GM23338 (cell line): ENCODE measurements around the gene GAN. TPM values are rescaled to one million over a fixed set of nuclear protein-coding genes. Genes with fewer than 3 reads are reported as not detected.

ENCODE experiments used
- ATAC-seq: fragments of 200-7000 bp; cut with Tn5 transposase; 3 replicates; pipeline ENCODE4 v1.9.1; 2020
- DNase-seq: peaks from one replicate; pipeline ENCODE4 v3.0.0-alpha.2; 2015; ENCODE audit warnings: low spot score
- H2AFZ ChIP-seq: fragments of 200-600 bp; sonication (generic); 2 replicates; pipeline ENCODE4 v1.8.0; 2016; ENCODE audit warnings: antibody characterized with exemption, mild to moderate bottlenecking, moderate library complexity
- H3F3A ChIP-seq: fragments of 200-600 bp; sonication (generic); replicated peaks from 2 replicates; pipeline ENCODE4 v1.8.0; 2017; ENCODE audit warnings: antibody characterized with exemption, mixed run types, low read depth
- H3K27ac ChIP-seq: fragments of 200-600 bp; sonication (generic); 2 replicates; pipeline ENCODE4 v1.6.1; 2016; ENCODE audit warnings: low read depth
- H3K27me3 ChIP-seq: fragments of 200-600 bp; sonication (generic); 2 replicates; pipeline ENCODE4 v1.8.0; 2016; ENCODE audit warnings: mild to moderate bottlenecking, mixed run types, moderate library complexity; ENCODE audit not compliant: insufficient read depth
- H3K36me3 ChIP-seq: fragments of 200-600 bp; sonication (generic); 2 replicates; pipeline ENCODE4 v1.8.0; 2016; ENCODE audit warnings: mild to moderate bottlenecking; ENCODE audit not compliant: insufficient read depth
- H3K4me1 ChIP-seq: fragments of 200-600 bp; sonication (generic); 2 replicates; pipeline ENCODE4 v1.8.0; 2016; ENCODE audit warnings: mild to moderate bottlenecking, moderate library complexity; ENCODE audit not compliant: insufficient read depth
- H3K4me2 ChIP-seq: fragments of 200-600 bp; sonication (generic); 2 replicates; pipeline ENCODE4 v1.7.1; 2017; ENCODE audit warnings: mixed run types
- H3K4me3 ChIP-seq: fragments of 200-600 bp; sonication (generic); 2 replicates; pipeline ENCODE4 v1.6.1; 2016; ENCODE audit warnings: mixed run types
- H3K79me2 ChIP-seq: fragments of 200-600 bp; sonication (generic); replicated peaks from 2 replicates; pipeline ENCODE4 v1.8.0; 2017; ENCODE audit warnings: mild to moderate bottlenecking; ENCODE audit not compliant: insufficient read depth
- H3K9me2 ChIP-seq: fragments of 200-600 bp; sonication (generic); 2 replicates; pipeline ENCODE4 v1.8.0; 2017; ENCODE audit not compliant: insufficient read depth
- H4K20me1 ChIP-seq: fragments of 200-600 bp; sonication (generic); replicated peaks from 2 replicates; pipeline ENCODE4 v1.8.0; 2017; ENCODE audit warnings: mild to moderate bottlenecking; ENCODE audit not compliant: insufficient read depth
- H3K27ac Mint-ChIP-seq: 2 replicates; pipeline ENCODE4 v1.8.0; 2020; ENCODE audit warnings: inconsistent platforms, mild to moderate bottlenecking, moderate library complexity, mixed read lengths
- H3K27me3 Mint-ChIP-seq: 3 replicates; pipeline ENCODE4 v1.8.0; 2022; ENCODE audit warnings: low read depth, mild to moderate bottlenecking, moderate library complexity, mixed read lengths, inconsistent platforms; ENCODE audit not compliant: insufficient read depth, poor library complexity
- H3K36me3 Mint-ChIP-seq: 3 replicates; pipeline ENCODE4 v1.8.0; 2021; ENCODE audit warnings: low read depth, mild to moderate bottlenecking, inconsistent platforms, moderate library complexity, mixed read lengths
- H3K4me1 Mint-ChIP-seq: 3 replicates; pipeline ENCODE4 v1.8.0; 2020; ENCODE audit warnings: mild to moderate bottlenecking, inconsistent platforms, mixed read lengths
- H3K4me3 Mint-ChIP-seq: 3 replicates; pipeline ENCODE4 v1.8.0; 2021; ENCODE audit warnings: moderate library complexity, mild to moderate bottlenecking, inconsistent platforms, mixed read lengths
- H3K9me3 Mint-ChIP-seq: 3 replicates; pipeline ENCODE4 v1.8.0; 2020; ENCODE audit warnings: moderate library complexity, mild to moderate bottlenecking, inconsistent platforms, mixed read lengths
- EZH2 ChIP-seq: fragments of 200-600 bp; sonication (generic); IDR thresholded peaks from one replicate; pipeline ENCODE4 v1.8.0; 2017; ENCODE audit warnings: antibody characterized with exemption, mild to moderate bottlenecking, low read depth; ENCODE audit not compliant: unreplicated experiment
- EZH2phosphoT487 ChIP-seq: fragments of 200-600 bp; sonication (generic); IDR thresholded peaks from one replicate; pipeline ENCODE4 v1.8.1; 2018; ENCODE audit warnings: antibody characterized with exemption; ENCODE audit not compliant: unreplicated experiment
- NANOG ChIP-seq: IDR thresholded peaks from 2 replicates; pipeline ENCODE4 v1.6.1; 2016; ENCODE audit warnings: antibody characterized with exemption, borderline replicate concordance
- ZNF331 ChIP-seq: fragments of 250-450 bp; sonication (Bioruptor Pico); IDR thresholded peaks from 2 replicates; pipeline ENCODE4 v1.5.0; 2020; ENCODE audit warnings: low read depth, mild to moderate bottlenecking, moderate library complexity
- polyA plus RNA-seq: library from polyadenylated mRNA; unstranded; fragments of >200 nt; fragmentation: Nextera tagmentation; extraction: Ambion mirVana; gene quantifications from 2 replicates; pipeline ENCODE4 v1.2.1, GENCODE V29; 2016
- total RNA-seq: library from RNA; depleted of rRNA; stranded (reverse); fragments of >200 nt; shearing (Covaris generic); gene quantifications from 2 replicates; pipeline ENCODE4 v1.2.3, GENCODE V29; 2014
- TF ChIP-seq, protein P1 (sequence below): fragments of 250-450 bp; sonication (Bioruptor Pico); IDR thresholded peaks from 2 replicates; pipeline ENCODE4 v1.5.0; 2020; ENCODE audit warnings: mild to moderate bottlenecking, moderate library complexity
- TF ChIP-seq, protein P2 (sequence below): IDR thresholded peaks from one replicate; pipeline ENCODE4 v1.6.1; 2018; ENCODE audit warnings: antibody characterized with exemption; ENCODE audit not compliant: unreplicated experiment
- TF ChIP-seq, protein P3 (sequence below), 2 experiments: fragments of 200-600 bp in 1 of 2; sonication (generic) in 1 of 2; conservative IDR thresholded peaks; 2 replicates each; pipeline versions ENCODE4 v1.5.1 to v1.6.1; 2016 to 2017; ENCODE audit warnings: antibody characterized with exemption in 2 of 2, low read depth in 2 of 2, mild to moderate bottlenecking in 2 of 2, moderate library complexity in 1 of 2

The GAN gene
- total and polyA plus RNA-seq, 2 experiments from 2014 or later, result 8.1 to 28.5 TPM

DNA sequence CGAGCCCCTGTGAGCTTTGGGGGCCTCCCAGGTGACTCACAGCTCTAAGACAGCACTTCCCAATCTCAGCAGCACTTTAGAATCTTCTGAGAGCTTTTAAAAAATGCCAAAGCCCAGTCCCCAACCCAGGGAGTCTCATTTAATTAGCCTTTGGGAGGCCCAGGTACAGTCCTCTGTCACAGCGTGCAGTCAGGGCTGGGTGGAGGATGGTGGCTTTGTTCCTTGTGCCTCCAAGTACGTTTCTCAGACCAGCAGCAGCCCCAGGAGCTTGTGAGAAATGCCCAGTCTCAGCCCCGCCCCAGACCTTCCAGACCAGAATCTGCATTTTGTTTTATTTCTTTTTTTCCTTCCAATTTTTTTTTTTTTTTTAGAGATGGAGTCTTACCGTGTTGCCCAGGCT, 102.4 kb downstream of the GAN start (continued):
- TF ChIP-seq, protein P1, sequence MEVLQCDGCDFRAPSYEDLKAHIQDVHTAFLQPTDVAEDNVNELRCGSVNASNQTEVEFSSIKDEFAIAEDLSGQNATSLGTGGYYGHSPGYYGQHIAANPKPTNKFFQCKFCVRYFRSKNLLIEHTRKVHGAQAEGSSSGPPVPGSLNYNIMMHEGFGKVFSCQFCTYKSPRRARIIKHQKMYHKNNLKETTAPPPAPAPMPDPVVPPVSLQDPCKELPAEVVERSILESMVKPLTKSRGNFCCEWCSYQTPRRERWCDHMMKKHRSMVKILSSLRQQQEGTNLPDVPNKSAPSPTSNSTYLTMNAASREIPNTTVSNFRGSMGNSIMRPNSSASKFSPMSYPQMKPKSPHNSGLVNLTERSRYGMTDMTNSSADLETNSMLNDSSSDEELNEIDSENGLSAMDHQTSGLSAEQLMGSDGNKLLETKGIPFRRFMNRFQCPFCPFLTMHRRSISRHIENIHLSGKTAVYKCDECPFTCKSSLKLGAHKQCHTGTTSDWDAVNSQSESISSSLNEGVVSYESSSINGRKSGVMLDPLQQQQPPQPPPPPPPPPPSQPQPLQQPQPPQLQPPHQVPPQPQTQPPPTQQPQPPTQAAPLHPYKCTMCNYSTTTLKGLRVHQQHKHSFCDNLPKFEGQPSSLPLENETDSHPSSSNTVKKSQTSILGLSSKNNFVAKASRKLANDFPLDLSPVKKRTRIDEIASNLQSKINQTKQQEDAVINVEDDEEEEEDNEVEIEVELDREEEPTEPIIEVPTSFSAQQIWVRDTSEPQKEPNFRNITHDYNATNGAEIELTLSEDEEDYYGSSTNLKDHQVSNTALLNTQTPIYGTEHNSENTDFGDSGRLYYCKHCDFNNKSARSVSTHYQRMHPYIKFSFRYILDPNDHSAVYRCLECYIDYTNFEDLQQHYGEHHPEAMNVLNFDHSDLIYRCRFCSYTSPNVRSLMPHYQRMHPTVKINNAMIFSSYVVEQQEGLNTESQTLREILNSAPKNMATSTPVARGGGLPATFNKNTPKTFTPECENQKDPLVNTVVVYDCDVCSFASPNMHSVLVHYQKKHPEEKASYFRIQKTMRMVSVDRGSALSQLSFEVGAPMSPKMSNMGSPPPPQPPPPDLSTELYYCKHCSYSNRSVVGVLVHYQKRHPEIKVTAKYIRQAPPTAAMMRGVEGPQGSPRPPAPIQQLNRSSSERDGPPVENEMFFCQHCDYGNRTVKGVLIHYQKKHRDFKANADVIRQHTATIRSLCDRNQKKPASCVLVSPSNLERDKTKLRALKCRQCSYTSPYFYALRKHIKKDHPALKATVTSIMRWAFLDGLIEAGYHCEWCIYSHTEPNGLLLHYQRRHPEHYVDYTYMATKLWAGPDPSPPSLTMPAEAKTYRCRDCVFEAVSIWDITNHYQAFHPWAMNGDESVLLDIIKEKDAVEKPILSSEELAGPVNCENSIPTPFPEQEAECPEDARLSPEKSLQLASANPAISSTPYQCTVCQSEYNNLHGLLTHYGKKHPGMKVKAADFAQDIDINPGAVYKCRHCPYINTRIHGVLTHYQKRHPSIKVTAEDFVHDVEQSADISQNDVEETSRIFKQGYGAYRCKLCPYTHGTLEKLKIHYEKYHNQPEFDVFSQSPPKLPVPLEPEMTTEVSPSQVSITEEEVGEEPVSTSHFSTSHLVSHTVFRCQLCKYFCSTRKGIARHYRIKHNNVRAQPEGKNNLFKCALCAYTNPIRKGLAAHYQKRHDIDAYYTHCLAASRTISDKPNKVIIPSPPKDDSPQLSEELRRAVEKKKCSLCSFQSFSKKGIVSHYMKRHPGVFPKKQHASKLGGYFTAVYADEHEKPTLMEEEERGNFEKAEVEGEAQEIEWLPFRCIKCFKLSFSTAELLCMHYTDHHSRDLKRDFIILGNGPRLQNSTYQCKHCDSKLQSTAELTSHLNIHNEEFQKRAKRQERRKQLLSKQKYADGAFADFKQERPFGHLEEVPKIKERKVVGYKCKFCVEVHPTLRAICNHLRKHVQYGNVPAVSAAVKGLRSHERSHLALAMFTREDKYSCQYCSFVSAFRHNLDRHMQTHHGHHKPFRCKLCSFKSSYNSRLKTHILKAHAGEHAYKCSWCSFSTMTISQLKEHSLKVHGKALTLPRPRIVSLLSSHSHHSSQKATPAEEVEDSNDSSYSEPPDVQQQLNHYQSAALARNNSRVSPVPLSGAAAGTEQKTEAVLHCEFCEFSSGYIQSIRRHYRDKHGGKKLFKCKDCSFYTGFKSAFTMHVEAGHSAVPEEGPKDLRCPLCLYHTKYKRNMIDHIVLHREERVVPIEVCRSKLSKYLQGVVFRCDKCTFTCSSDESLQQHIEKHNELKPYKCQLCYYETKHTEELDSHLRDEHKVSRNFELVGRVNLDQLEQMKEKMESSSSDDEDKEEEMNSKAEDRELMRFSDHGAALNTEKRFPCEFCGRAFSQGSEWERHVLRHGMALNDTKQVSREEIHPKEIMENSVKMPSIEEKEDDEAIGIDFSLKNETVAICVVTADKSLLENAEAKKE, result no peak

DNA sequence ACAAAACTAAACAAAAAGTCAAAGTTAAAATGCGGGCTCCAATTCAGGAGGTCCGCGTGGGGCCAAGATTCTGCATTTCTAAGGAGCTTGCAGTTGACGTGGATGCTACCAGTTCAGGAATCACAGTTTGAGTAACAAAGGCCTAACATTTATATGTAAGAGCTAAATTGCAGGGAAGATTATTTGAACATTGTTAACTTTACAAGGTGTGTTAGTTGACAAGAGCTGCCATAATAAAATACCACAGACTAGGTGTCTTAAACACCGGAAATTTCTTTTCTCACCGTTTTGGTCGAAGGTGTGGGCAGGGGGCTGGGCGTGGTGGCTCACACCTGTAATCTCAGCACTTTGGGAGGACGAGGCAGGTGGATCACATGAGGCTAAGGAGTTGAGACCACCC, 105.0 kb downstream of the GAN start:
- Mint-ChIP-seq H3K36me3 (no peaks in the 10 kb centered on the region), H3K4me1 (peaks cover 13% of the 10 kb centered on the region), H3K4me3 (no peak overlapping the region), H3K27me3 (peaks cover 9% of the 10 kb centered on the region), H3K27ac (no peak overlapping the region), H3K9me3 (peaks cover 8% of the 10 kb centered on the region)
- H3K27ac ChIP-seq, result no peak overlapping the region
- H3K9me2 ChIP-seq, result no peaks in the 10 kb centered on the region
- no peak overlapping the region for H3K4me2 ChIP-seq
- ATAC-seq (no peak), DNase-seq (no peak)
- H2AFZ ChIP-seq, result no peak overlapping the region
- H3K4me3 ChIP-seq, result no peak overlapping the region
- H3K27me3 ChIP-seq, result no peaks in the 10 kb centered on the region
- H3K79me2 ChIP-seq, result no peaks in the 10 kb centered on the region
- no peaks in the 10 kb centered on the region for H4K20me1 ChIP-seq
- H3K4me1 ChIP-seq, result peaks cover 12% of the 10 kb centered on the region; the same call in 1 of the 2 replicates
- H3F3A ChIP-seq, result no peaks in the 10 kb centered on the region
- no peaks in the 10 kb centered on the region for H3K36me3 ChIP-seq
- no peak for TF ChIP-seq ZNF331 (CRISPR knock-in tag)
- TF ChIP-seq, protein P2, sequence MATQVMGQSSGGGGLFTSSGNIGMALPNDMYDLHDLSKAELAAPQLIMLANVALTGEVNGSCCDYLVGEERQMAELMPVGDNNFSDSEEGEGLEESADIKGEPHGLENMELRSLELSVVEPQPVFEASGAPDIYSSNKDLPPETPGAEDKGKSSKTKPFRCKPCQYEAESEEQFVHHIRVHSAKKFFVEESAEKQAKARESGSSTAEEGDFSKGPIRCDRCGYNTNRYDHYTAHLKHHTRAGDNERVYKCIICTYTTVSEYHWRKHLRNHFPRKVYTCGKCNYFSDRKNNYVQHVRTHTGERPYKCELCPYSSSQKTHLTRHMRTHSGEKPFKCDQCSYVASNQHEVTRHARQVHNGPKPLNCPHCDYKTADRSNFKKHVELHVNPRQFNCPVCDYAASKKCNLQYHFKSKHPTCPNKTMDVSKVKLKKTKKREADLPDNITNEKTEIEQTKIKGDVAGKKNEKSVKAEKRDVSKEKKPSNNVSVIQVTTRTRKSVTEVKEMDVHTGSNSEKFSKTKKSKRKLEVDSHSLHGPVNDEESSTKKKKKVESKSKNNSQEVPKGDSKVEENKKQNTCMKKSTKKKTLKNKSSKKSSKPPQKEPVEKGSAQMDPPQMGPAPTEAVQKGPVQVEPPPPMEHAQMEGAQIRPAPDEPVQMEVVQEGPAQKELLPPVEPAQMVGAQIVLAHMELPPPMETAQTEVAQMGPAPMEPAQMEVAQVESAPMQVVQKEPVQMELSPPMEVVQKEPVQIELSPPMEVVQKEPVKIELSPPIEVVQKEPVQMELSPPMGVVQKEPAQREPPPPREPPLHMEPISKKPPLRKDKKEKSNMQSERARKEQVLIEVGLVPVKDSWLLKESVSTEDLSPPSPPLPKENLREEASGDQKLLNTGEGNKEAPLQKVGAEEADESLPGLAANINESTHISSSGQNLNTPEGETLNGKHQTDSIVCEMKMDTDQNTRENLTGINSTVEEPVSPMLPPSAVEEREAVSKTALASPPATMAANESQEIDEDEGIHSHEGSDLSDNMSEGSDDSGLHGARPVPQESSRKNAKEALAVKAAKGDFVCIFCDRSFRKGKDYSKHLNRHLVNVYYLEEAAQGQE, result no peak
- no peak for TF ChIP-seq NANOG
- no peak for TF ChIP-seq EZH2
- no peak for TF ChIP-seq EZH2phosphoT487
- TF ChIP-seq, protein P3, sequence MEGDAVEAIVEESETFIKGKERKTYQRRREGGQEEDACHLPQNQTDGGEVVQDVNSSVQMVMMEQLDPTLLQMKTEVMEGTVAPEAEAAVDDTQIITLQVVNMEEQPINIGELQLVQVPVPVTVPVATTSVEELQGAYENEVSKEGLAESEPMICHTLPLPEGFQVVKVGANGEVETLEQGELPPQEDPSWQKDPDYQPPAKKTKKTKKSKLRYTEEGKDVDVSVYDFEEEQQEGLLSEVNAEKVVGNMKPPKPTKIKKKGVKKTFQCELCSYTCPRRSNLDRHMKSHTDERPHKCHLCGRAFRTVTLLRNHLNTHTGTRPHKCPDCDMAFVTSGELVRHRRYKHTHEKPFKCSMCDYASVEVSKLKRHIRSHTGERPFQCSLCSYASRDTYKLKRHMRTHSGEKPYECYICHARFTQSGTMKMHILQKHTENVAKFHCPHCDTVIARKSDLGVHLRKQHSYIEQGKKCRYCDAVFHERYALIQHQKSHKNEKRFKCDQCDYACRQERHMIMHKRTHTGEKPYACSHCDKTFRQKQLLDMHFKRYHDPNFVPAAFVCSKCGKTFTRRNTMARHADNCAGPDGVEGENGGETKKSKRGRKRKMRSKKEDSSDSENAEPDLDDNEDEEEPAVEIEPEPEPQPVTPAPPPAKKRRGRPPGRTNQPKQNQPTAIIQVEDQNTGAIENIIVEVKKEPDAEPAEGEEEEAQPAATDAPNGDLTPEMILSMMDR (conservative IDR thresholded peaks at IDR 0.05; ENCODE audit: low read depth in 2 of 2), result no peak
